GM12865 (cell line): Measurements from ENCODE around the gene PTGES2.

Source experiments
- DNase-seq: peaks from one replicate; pipeline ENCODE4 v3.0.0; 2010; ENCODE audit warnings: low read depth
- H3K4me3 ChIP-seq: 2 replicates; pipeline ENCODE4 v1.5.1; 2011; ENCODE audit warnings: mild to moderate bottlenecking, low read depth, low read length, control low read depth
- TF ChIP-seq, protein P1 (sequence below): IDR thresholded peaks from 2 replicates; pipeline ENCODE4 v1.5.1; 2011; ENCODE audit warnings: low read length, control low read depth, low read depth, inconsistent platforms; ENCODE audit not compliant: insufficient read depth; ENCODE audit errors: missing control alignments

The PTGES2 gene

GRCh38 chr9:128153060-128153946, 25.8 kb upstream of the PTGES2 start:
- DNase-seq, result no peak
- no peak overlapping the region for H3K4me3 ChIP-seq
- TF ChIP-seq, protein P1, sequence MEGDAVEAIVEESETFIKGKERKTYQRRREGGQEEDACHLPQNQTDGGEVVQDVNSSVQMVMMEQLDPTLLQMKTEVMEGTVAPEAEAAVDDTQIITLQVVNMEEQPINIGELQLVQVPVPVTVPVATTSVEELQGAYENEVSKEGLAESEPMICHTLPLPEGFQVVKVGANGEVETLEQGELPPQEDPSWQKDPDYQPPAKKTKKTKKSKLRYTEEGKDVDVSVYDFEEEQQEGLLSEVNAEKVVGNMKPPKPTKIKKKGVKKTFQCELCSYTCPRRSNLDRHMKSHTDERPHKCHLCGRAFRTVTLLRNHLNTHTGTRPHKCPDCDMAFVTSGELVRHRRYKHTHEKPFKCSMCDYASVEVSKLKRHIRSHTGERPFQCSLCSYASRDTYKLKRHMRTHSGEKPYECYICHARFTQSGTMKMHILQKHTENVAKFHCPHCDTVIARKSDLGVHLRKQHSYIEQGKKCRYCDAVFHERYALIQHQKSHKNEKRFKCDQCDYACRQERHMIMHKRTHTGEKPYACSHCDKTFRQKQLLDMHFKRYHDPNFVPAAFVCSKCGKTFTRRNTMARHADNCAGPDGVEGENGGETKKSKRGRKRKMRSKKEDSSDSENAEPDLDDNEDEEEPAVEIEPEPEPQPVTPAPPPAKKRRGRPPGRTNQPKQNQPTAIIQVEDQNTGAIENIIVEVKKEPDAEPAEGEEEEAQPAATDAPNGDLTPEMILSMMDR, result no peak

GRCh38 chr9:128152133-128153059, 24.9 kb upstream of the PTGES2 start:
- TF ChIP-seq, protein P1, result no peak
- DNase-seq, result no peak
- no peak overlapping the region for H3K4me3 ChIP-seq

DNA sequence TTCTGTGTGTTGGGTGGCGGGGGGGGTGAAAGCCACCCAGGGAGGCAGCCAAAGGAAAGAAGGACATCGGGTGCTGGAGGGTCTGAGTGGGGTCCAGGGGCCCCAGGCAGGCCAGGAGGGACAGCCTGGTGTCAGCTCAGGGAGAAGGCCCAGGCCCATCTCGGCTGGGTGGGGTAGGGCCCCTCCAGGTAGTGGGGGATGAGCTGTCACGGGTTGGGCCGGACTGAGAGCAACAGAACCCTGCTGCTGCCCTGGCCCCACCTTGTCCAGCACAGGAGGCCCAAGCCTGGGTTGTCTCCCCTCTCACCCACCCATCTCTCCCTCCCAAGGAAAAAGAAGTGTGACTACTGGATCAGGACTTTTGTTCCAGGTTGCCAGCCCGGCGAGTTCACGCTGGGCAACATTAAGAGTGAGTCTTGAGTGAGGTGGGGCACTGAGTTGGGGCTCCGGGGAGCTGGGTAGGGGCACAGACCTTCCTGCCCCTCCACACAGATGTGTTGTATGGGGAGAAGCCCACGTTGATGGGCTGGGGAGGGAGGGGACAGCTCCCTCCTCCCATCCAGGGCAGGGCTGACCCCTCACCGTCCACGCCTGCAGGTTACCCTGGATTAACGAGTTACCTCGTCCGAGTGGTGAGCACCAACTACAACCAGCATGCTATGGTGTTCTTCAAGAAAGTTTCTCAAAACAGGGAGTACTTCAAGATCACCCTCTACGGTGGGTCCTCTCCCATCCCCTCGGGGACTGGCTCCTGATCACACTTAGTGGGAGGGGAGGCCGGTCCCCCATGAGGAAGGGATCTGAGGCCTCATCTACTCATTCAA, 24.0 kb upstream of the PTGES2 start:
- TF ChIP-seq, protein P1, result no peak
- no peak overlapping the region for H3K4me3 ChIP-seq
- no peak for DNase-seq

DNA sequence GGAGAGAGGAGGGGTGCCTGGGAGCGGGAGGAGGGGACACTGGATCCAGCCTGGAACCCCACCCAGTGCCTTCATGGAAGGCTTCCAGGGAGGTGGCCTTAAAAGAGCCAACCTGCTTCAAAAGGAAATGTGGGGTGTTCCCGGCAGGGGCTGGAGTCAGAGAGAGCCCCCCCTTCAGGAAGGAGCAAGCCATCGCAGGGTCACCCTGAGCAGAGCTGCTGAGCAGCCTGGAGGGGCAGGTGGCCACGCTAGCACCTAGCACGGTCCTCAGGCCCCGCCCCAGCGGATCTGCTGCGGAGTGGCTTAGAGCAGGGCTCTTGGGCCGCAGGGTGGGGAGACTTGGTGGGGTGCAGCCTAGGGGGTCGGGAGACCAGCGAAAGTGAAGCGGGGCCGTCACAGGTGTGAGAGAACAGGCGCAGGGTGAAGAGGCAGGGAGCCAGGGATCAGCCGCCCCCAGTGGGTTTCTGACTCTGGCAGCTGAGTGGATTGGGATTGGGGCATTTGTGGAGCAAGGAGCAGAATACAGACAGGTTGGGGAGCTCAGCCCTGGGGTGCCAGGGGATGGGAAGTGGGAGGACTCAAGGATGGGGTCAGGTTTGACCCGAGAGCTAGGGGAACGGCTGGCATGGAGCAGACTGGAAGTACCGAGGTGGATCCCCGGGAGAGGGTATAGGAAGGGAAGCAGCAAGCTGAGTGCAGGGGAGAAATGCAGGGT, 23.2 kb upstream of the PTGES2 start:
- TF ChIP-seq, protein P1, result peak; percentile 51
- peak; percentile 37 for DNase-seq
- H3K4me3 ChIP-seq, result no peak overlapping the region

- TF ChIP-seq, protein P1, result no peak
- no peak for DNase-seq
- H3K4me3 ChIP-seq, result no peak overlapping the region
Observed at GRCh38 chr9:128149951-128150593, 22.5 kb upstream of the PTGES2 start.
